AG04450 (cell line): ENCODE data around the gene AMIGO3. TPM values are rescaled to one million over a fixed set of nuclear protein-coding genes. Genes with fewer than 3 reads are reported as not detected.

ENCODE experiments used
- CTCF ChIA-PET: fragments of 300-600, 350-600 bp; formaldehyde crosslinking; extraction: SDS; loops from one replicate; lab custom pipeline; 2022; ENCODE audit warnings: antibody characterized with exemption, inconsistent platforms; lab: Charles Lee
- POLR2A ChIA-PET: fragments of 350-600 bp; formaldehyde crosslinking; extraction: SDS; loops from one replicate; lab custom pipeline; 2021; ENCODE audit warnings: antibody characterized with exemption, inconsistent platforms; lab: Yijun Ruan, JAX
- DNase-seq: peaks from one replicate; pipeline ENCODE4 v3.0.0-alpha.2; 2011; ENCODE audit warnings: low read depth, low spot score
- H3K27ac ChIP-seq: one replicate; pipeline ENCODE4 v1.5.1; 2012; ENCODE audit warnings: low read depth, low read length, control low read depth
- H3K27me3 ChIP-seq: one replicate; pipeline ENCODE4 v1.6.0; 2012; ENCODE audit warnings: low read length; ENCODE audit not compliant: control insufficient read depth, insufficient read depth
- H3K4me3 ChIP-seq: 2 replicates; pipeline ENCODE4 v1.5.1; 2011; ENCODE audit warnings: mild to moderate bottlenecking, low read depth, low read length, control low read depth
- H3K9me3 ChIP-seq: 2 replicates; pipeline ENCODE4 v1.5.1; 2012; ENCODE audit warnings: low read length; ENCODE audit not compliant: control insufficient read depth, insufficient read depth
- polyA plus RNA-seq: library from polyadenylated mRNA; depleted of rRNA; stranded (reverse); fragments of >200 nt; gene quantifications from 2 replicates; pipeline ENCODE4 v1.2.3, GENCODE V29; 2011
- TF ChIP-seq, protein P1 (sequence below): IDR thresholded peaks from 2 replicates; pipeline ENCODE4 v1.5.1; 2011; ENCODE audit warnings: low read depth, low read length, control low read depth, inconsistent platforms

AMIGO3 gene
- polyA plus RNA-seq, 1 experiment = not detected

DNA sequence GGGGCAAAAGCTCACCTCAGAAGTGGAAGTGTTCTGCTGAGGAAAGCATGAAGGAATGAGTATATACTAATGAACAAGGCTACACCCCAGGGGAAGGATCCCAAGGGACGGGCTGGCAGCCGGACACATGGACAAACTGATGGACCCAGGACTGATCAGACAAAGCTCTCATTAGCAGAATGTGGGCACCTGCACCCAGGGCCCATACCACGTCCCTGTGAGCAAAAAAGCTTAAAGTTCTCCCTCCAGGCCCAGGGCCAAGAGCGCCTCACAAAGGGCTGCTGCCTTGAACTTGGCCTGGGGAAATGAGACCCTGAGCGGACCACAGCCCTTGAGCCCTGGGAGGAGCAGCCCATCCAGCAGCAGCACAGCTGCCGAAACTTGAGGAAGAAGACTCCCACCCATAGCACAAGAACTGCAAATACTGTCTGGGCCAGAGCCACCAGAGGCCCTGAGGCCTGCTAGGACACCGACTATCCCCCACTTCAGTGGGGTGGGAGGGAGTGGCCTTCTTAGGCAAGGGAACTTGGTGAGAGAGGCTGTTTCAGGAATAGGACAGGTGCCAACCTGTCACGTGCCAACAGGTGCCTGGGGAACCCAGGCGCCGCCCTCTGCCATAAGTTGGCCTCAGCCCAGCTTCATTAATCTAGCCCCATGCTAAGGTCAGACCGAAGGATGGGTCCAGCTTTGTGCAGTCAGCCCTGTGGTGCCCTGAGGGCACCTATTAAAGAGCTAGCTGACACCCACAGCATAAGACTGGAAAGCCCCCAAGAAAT lies 6.6 kb upstream of the AMIGO3 start:
- no peaks in the 10 kb centered on the region for H3K27me3 ChIP-seq
- H3K9me3 ChIP-seq = no peaks in the 10 kb centered on the region
- H3K4me3 ChIP-seq = no peak overlapping the region
- H3K27ac ChIP-seq = no peak overlapping the region
- TF ChIP-seq, protein P1, sequence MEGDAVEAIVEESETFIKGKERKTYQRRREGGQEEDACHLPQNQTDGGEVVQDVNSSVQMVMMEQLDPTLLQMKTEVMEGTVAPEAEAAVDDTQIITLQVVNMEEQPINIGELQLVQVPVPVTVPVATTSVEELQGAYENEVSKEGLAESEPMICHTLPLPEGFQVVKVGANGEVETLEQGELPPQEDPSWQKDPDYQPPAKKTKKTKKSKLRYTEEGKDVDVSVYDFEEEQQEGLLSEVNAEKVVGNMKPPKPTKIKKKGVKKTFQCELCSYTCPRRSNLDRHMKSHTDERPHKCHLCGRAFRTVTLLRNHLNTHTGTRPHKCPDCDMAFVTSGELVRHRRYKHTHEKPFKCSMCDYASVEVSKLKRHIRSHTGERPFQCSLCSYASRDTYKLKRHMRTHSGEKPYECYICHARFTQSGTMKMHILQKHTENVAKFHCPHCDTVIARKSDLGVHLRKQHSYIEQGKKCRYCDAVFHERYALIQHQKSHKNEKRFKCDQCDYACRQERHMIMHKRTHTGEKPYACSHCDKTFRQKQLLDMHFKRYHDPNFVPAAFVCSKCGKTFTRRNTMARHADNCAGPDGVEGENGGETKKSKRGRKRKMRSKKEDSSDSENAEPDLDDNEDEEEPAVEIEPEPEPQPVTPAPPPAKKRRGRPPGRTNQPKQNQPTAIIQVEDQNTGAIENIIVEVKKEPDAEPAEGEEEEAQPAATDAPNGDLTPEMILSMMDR = no peak
- DNase-seq = no peak
- POLR2A ChIA-PET = no interaction called here
- CTCF ChIA-PET = no interaction called here

DNA sequence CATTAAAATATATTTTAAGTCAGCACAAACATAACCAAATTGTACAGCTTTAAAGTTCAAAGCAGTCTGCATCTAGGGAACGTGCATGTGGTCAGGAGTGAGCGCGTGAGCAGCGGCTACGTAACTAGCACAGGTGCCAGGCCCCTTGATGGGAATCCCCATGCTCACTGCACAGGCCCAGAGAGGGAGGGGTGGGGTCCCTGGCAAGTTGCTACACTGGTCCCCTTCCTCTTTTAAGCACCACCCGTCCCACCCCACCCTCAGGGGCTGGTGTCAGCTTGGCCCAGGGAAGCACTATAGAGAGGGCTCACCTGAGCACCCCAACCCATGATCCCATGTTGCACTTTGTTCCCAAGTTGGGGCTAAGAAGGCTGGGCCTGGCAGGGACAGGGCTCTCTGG lies 5.1 kb upstream of the AMIGO3 start:
- no peaks in the 10 kb centered on the region for H3K27me3 ChIP-seq
- no peak for DNase-seq
- peak overlapping the region; percentile 91 for H3K27ac ChIP-seq
- CTCF ChIA-PET = no interaction called here
- no peaks in the 10 kb centered on the region for H3K9me3 ChIP-seq
- POLR2A ChIA-PET = interaction anchor here (1.0 to 1.2 kb wide), 2 partner anchors 9 to 81 kb away, joined by 3 to 4 read pairs; no protein-coding TSS in a partner anchor
- H3K4me3 ChIP-seq = peak overlapping the region; percentile 65
- TF ChIP-seq, protein P1 = no peak

GRCh38 chr3:49723628-49724551 lies 4.4 kb upstream of the AMIGO3 start, which contains the start of gene GMPPB:
GMPPB (minus strand) TSS chr3:49723951; CDS start chr3:49723726, 225 bp downstream.
- ChIA-PET POLR2A (interaction anchor here (1.0 to 1.2 kb wide), 2 partner anchors 8 to 82 kb away, joined by 3 to 4 read pairs; no protein-coding TSS in a partner anchor), CTCF (interaction anchor here (1.0 kb wide), 1 partner anchor 79 kb away, joined by 3 read pairs; the partner anchor contains the start of gene INKA1)
- Histone ChIP-seq H3K27me3 (no peaks in the 10 kb centered on the region), H3K4me3 (peak within 1 kb of the TSS; percentile 100), H3K27ac (peak within 1 kb of the TSS; percentile 91), H3K9me3 (peaks cover under 1% of the 10 kb centered on the region; the same call in 1 of the 2 replicates)
- peak; percentile 89 for DNase-seq
- TF ChIP-seq, protein P1 = no peak

- TF ChIP-seq, protein P1 = no peak
- no peak for DNase-seq
- CTCF ChIA-PET = interaction anchor here (1.0 to 1.1 kb wide), 2 partner anchors 20 to 80 kb away, joined by 3 read pairs; partner anchors contain the start of gene INKA1
- POLR2A ChIA-PET = interaction anchor here (1.0 to 1.2 kb wide), 2 partner anchors 8 to 82 kb away, joined by 3 to 4 read pairs; no protein-coding TSS in a partner anchor
- H3K9me3 ChIP-seq = peaks cover 7% of the 10 kb centered on the region; the same call in 1 of the 2 replicates
- no peaks in the 10 kb centered on the region for H3K27me3 ChIP-seq
- peak overlapping the region; percentile 100 for H3K4me3 ChIP-seq
- peak overlapping the region; percentile 87 for H3K27ac ChIP-seq
Observed at GRCh38 chr3:49723296-49723627, 3.8 kb upstream of the AMIGO3 start.
